Stimulated activated CD8-positive, alpha-beta memory T cell treated with anti-CD3 and anti-CD28 coated beads, Interleukin-4, amount 100 ng/mL, for 1 hour (primary cell): ENCODE results near the gene LY9.
A peak's percentile ranks its signal among the peaks of the same experiment; 100 is the strongest.

Experiments
- DNase-seq, 2 donors: peaks; one replicate each; pipeline ENCODE4 v3.0.0-alpha.2; 2020; ENCODE audit warnings: low read depth in 2 of 2, low spot score in 1 of 2

The LY9 gene

DNA sequence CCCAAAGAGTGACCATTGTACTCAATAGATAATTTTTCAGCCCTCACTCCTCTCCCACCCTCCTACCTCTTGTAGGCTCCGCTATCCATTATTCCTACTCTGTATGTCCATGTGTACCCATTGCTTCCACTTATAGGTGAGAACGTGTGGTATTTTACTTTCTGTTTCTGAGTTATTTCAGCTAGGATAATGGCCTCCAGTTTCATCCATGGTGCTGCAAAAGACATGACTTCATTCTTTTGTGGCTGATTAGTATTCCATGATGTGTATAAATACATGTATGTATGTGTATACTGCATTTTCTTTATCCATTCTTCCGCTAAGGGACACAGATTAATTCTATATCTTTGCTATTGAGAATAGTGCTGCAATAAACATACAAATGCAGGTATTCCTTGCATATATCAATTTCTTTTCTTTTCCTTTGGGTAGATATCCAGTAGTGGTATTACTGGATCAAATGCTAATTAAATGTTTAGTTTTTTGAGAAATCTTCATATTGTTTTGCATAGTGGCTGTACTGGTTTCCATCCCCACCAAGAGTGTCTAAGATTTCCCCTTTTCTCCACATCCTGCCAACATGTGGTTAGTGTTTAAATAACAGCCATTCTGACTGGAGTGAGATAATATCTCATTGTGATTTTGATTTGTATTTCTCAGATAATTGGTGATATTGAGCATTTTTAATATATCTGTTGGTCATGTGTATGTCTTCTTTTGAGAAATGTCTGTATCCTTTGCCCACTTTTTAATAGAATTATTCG, 4.9 kb downstream of the LY9 start:
- no peak for DNase-seq

DNA sequence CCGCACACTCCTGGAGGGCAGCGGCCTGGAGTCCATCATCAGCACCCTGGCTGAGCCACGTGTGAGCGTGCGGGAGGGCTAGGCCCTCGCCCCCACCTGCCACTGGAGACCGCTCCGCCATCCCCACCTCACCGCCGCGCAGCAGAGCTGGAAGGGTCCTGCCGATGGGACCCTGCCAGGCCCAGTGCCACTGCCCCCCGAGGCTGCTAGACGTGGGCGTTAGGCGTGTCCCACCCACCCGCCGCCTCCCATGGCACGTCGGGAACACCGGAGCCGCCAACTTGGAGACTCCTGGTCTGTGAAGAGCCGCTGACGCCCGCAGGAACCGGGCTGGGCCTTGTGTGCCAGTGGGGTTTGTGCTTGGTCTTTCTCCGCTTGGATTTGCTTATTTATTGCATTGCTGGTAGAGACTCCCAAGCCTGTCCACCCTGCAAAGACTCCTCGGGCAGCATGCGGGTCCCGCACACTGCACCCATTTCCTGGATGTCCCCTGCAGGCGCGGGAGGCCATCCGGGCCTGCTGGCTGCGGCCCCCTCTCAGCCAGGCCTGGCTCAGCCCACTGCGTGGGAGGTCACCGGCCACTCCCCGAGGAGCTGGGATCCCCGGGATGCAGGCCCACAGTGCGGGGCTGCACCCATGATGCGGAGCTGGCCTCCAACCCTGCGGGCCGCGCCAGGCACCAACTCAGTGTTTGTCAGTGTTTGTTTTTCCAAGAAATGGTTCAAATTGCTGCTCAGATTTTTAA, 6.0 kb downstream of the LY9 start:
- DNase-seq: no peak

DNA sequence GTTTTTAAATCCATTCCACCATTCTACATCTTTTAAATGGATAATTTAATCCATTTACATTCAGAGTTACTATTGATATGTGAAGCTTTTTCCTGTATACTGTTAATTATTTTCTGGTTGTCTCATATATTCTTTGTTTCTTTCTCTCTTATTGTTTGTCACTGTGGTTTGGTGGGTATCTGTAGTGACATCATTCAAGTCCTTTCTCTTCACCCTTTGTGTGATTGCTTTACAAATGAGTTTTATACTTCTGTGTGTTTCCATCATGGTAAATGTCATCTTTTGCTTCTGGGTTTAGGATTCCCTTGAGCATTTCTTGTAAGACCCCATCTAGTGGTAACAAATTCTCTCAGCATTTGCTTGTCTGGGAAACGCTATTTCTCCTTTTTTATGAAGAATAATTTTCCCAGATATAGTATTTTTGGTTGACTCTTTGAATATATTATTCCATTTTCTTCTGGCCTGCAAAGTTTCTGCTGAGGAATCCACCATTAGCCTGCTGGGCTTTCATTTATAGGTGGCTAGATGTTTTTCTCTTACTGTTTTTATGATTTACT, 10.2 kb downstream of the LY9 start:
- no peak for DNase-seq

DNA sequence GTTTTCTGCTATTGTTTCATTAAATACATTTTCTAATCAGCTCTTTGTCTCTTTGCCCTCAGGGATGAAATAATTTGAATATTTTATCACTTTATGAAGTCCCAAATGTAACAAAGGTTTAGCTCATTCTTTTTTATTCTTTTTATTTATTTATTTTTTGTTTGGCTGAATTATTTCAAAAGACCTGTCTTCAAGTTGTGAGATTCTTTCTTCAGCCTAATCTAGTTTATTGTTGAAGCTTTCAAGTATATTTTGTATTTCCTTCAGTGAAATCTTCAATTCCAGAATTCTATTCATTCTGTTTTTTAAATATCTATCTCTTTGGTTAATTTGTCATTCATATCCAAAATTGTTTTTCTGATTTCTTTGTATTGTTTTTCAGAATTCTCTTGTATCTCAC, 10.8 kb downstream of the LY9 start:
- no peak for DNase-seq

DNA sequence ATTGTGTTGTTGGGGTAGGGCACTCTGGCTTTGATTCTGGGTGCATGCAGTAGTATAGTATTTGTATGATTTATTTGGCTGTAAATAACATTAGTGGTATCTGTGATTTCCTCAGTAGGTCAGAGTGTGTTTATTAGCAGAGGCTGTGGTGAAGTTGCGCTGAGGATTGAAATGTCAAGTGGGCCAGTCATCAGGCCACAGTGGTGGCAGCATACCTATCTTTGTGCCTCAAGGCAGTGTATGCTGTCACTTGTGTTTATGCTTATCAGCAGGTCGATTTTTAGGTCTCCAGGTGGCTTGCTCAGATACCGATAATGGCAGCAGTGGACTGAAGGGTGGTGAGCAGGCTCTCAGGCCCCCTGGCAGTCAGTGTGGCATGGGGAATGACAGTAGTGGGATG, 11.3 kb downstream of the LY9 start:
- DNase-seq: no peak

DNA sequence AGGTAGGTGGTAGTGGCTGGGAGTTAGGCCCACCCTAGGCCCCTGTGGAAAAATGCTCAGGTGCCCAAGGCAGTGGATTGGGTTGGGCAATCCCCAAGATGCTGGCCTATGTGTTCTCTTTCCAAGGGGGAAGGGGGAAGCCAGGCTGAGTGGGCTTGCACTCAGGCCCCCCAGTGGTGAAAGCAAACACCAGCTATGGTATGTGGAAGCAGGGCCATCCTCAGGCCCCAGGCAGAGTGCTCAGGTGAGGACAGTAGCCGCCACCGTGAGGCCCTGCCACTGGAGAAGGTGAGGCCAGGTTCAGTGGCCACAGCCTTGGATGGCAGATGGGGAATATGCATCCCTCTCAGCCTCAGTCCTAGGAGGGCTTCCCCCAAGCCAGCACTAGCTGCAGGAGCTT, 11.8 kb downstream of the LY9 start:
- DNase-seq: no peak

DNA sequence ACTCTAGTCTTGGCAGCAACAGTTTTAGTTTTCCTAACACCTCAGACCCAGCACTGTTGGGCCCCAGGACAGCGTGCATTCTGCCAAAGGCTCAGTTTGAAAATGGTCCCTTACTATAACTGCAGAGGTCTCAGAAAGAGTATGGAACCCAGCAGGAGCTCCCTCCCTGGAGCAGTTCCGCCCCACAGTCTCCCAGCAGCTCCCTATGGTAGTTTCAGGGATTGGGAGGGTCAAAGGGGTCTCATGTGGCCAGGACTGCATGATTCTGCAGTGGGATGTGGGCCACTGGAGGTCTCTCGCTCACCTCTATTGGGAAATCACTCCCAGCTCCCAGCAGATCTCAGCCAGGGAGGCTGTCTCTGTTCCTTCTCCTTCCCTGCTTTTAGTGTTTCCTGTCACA, 12.3 kb downstream of the LY9 start:
- no peak for DNase-seq

DNA sequence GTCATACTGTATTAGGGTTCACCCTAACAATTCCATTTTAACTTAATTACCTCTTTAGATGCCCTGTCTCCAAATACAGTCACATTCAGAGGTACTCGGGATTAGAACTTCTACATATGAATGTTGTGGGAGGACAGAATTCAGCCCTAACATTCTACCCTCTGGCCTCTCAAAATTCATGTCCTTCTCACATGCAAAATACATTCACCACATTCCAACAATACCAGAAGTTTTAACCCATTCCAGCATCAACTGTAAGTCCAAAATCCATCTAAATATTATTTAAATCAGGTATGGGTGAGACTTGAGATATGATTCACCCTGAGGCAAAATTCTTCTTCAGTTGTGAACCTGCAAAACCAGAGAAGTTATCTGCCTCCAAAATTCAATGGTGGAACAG, 14.5 kb downstream of the LY9 start:
- DNase-seq: no peak

DNA sequence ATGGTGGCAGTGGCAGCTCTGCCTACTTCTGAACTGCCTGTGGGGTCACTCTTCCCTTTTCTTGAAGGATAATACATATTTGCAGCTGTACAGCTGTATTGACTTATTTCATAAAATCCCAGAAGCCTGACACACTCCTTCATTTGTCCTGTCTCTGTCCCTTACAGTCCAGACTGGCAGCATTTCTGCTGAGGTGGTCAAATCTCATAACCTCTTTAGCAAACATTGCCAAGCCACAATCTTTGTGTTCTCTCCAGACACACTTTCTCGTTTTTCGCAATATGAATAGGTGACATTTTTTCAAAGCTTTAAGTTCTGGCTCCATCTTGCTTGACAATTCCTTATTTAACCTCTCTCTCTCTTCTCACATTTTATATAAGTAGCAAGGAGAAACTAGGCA, 15.2 kb downstream of the LY9 start:
- no peak for DNase-seq

DNA sequence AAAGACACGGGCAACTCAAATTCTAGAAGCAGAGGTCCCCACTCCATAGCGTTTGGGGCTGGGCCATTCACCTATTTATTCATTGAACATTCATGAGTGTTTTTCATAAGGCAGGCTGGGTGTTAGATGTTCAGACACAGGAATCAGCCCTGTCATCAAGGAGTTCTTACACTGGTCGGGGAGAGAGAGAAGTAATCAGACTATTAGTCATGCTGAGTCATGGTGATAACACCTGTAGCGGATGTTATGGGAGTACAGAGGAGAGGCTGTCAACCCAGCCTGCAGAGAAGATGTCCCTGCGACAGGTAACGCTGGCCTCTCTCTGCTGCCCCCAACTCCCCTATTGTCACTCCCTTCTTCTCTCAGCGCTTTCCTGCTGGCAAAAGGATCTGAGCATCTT, 17.2 kb downstream of the LY9 start:
- DNase-seq: no peak

DNA sequence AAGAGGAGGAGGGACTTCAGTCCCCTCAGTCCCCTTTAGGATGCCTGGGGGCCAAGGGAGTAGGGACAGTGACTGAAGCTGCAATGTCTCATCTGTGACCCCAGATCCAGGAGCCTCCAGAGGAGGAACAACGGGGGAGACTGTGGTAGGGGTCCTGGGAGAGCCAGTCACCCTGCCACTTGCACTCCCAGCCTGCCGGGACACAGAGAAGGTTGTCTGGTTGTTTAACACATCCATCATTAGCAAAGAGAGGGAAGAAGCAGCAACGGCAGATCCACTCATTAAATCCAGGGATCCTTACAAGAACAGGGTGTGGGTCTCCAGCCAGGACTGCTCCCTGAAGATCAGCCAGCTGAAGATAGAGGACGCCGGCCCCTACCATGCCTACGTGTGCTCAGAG, 18.3 kb downstream of the LY9 start:
- DNase-seq: no peak

DNA sequence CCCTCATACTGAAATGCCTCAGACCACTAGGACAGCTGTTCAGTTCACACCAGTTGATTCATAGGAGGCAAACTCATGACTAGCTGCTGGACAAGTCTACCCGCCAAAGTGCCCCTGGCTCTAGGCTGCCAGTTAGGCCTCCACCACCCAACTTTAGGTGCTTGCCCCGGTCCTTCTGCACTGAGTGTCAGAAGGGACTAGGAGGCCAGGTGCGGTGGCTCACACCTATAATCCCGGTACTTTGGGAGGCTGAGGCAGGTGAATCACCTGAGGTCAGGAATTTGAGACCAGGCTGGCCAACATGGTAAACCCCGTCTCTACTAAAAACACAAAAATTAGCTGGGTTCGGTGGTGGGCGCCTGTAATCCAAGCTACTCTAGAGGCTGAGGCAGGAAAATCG, 18.9 kb downstream of the LY9 start:
- DNase-seq: no peak

DNA sequence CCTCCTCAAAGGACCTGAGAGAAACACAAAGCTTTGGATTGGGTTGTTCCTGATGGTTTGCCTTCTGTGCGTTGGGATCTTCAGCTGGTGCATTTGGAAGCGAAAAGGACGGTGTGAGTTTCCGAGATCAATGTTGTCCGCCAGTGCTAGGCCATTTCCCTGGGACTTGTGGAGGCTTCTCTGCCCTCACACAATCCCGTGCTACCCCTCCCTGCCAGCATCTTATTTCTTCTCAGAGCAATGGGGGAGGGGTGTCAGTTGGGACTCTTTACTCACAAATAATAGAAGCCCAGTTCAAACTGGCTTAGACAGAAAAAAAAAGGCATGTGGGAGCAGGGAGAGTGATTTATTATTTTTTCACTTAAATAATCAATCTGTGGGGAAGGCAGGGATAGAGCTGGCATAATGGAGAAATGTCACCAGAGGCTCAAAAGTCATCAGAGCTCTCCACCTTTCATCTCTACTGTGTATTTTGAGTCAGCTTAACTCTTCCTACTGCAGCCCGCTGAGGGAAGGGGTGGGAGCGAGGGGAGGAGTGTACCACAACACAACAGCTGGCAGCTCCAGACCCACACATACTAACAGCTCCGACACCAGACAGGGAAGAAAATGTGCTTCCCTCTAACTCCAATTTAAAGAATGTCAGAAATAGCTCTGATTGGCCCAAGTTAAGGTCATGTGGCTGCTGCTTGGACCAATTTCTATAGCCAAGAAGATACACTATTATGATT, 22.4 kb downstream of the LY9 start:
- DNase-seq: no peak

DNA sequence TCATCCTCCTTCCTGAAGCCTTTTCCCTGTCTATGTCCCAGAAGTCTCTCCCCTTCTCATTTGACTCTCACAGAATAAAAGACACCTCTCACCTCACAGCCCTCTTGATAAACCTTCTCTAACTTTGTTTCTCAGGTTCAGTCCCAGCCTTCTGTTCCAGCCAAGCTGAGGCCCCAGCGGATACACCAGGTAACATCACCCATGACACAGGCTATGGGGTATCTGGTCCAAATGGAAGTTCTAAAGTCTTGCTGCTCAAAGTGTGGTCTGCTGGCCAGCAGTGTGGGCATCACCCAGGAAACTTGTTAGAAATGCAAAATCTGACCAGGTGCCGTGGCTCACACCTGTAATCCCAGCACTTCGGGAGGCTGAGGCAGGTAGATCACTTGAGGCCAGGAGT, 23.2 kb downstream of the LY9 start:
- no peak for DNase-seq

DNA sequence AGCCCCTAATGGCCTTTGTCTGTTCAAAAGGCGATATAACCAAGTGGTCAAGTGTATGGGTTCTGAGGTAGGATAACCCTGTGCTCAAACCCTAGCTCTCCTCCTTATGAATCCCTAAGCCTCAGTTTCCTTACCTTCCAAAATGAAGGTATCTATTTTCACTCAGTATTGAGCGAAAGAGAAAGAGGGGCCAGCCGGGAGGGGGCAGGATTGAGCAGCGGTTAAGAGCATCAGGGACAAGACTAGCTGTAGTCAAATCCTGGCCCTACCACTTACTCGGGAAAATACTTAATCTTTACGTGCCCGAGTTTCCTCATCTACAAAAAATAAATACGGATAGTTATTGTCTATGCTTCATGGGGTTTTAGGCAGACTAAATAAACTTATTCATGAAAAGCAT, 25.7 kb downstream of the LY9 start:
- no peak for DNase-seq

DNA sequence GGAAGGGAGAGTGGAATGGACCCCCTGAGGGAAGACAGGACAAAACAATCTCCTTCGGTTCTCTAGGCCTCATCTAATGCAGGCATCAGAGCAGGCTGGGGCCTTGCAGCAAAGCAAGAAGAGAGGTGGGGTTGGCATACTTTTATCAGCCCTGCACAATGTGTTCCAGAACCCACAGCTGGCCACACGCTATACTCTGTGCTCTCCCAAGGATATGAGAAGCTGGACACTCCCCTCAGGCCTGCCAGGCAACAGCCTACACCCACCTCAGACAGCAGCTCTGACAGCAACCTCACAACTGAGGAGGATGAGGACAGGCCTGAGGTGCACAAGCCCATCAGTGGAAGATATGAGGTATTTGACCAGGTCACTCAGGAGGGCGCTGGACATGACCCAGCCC, 27.3 kb downstream of the LY9 start:
- no peak for DNase-seq

DNA sequence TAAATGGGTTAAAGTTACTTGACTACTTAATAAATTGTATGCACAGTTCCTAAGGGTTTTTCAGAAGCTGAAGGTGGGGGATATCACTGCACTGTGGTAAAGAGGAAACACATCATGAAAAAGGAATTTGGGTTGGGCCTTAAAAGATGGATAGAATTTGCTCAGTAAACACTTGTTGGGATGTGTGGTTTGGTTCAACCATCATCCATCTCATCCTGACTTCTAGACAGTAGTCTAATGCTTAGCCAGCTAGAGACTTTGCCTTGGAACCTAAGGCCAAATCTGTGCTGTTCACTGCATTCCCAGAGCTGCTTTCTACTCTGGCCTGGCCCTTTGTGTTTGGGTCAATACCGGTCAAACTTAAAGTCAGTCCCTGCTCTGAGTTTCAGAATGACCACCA, 30.6 kb downstream of the LY9 start:
- DNase-seq: no peak

DNA sequence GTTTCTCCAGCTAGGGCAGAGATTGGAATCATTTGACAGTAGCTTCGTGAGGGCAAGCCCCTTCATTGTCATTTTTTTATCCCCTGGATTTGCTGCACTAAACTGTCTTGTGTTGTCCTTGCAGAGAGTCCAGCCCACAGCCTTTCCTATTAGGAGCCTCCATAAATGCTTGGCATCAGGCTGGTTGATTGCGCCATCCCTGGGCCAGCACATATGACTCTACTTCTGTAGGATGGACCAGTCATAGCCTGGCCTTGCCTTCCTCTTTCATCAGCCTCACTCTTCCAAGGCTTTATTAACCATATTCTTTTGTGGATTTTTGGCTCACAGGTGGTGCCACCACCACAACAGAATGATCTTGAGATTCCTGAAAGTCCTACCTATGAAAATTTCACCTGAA, 31.4 kb downstream of the LY9 start:
- no peak for DNase-seq

DNA sequence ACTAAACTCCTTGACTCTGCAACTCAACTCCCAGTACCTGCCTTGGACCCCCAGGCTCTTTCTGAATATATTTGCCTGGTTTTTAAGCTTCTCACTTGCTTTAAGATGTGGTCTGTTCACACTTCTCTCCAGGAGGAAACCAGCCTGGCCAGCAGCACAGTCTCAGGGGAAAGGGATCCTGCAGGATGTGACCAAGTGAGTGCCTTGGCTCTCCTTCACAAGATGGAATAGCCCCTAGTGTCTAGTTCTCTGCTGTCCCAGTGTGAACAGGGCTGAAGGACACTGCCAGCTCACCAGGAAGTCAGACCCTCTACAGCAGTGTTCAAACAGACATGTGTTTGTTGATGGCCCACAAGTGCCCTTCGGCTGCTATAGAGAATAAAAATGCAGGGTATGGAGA, 33.8 kb downstream of the LY9 start:
- no peak for DNase-seq

DNA sequence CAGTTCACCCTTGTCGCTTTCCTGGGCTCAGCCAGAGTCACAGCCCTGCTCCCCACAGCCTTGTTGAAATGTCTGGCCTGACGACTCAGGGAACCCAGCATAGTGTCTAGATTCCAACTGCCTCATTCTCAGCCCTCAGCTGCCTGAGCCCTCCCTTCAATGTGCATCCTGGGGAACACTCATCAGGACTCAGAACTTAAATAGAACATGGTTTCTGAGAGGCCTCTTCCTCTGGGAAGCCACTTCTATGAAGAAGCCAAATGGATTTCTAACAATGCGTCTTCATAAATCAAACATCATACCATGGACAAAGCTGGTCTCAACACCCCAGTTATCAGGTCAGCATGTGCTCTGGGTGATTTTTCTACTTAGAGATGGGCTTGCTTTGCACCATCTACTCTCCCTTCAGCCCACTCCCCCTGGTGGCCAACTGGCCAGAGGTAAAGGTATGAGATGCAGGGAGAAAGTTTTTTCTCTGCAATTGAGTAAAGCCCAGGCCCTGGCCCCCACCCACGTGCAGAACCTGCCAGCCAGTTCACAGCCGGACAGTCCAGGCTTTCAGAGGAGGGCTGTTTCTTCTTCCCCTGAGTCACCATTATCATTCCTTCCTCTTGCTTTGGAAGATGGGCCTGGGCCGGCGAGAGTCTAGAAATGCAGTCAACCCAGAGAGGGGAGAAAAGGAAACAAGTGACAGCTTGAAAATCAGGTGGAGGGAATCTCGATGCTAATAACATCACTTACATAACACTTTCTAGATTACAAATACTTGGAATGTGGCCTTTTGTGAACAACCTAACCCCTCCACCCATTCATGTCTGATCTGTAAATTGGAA, 34.6 kb downstream of the LY9 start:
- peak; percentile 38 to 57 for DNase-seq

DNA sequence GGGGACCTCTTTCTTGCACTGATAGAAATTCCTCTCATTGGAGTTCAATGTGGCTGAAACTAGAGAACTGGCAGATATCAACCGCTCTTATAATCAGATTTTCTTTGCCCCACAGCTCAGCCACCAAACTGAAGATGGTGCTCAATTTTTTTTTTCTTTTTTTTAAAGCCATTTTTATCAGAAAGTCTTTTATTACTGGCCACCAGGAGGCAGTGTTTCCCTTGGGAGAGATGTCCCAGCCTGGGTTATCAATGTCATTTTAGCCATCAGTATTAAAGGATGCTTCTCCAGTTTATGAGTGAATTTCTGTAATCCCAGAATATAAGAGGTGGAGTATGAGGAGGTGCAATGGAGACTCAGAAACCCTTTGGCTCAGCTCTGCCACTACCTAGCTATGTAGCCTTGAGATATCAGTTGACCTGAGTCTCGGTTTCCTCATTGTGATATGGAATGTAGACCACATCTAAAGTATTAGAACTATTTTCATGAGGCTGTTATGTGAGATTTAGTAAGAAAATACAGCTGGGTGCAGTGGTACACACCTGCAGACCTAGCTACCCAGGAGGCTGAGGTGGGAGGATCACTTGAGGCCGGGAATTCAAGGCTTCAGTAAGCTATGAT, 39.1 kb downstream of the LY9 start:
- DNase-seq: no peak
